Naive thymus-derived CD8-positive, alpha-beta T cell (primary cell): ENCODE measurements around the gene ARL2BP. TPM values are rescaled to one million over a fixed set of nuclear protein-coding genes. Genes with fewer than 3 reads are reported as not detected.
A peak's percentile ranks its signal among the peaks of the same experiment; 100 is the strongest.

Experiments used
- ATAC-seq, 2 donors: fragments of 150-1000 bp; cut with Tn5 transposase in 1 of 2; sonication (Bioruptor Pico), chemical (Tn5 transposase) in 1 of 2; 1 replicate in 1 of 2; 2 replicates in 1 of 2; pipeline ENCODE4 v1.10.0; 2021; ENCODE audit warnings: mild to moderate bottlenecking in 2 of 2, moderate library complexity in 2 of 2
- POLR2A ChIA-PET: fragments of 350-600 bp; sonication (Branson Sonifier 250); formaldehyde crosslinking; loops from one replicate; lab custom pipeline; 2021; ENCODE audit warnings: antibody characterized with exemption; lab: Charles Lee
- DNase-seq, 10 donors: peaks; one replicate each; pipeline versions ENCODE4 v3.0.0 to v3.0.0-alpha.2; 2020 to 2022
- H3K27ac Mint-ChIP-seq, 10 donors: one replicate each; pipeline ENCODE4 v1.8.0; 2020 to 2022; ENCODE audit warnings: mild to moderate bottlenecking in 10 of 10, mixed read lengths in 10 of 10, moderate library complexity in 4 of 10, inconsistent platforms in 1 of 10
- H3K27me3 Mint-ChIP-seq, 5 donors: one replicate each; pipeline ENCODE4 v1.8.0; 2021 to 2022; ENCODE audit warnings: mixed read lengths in 5 of 5
- H3K36me3 Mint-ChIP-seq, 3 donors: one replicate each; pipeline ENCODE4 v1.8.0; 2020 to 2022; ENCODE audit warnings: mixed read lengths in 3 of 3, mild to moderate bottlenecking in 2 of 3, inconsistent platforms in 1 of 3
- H3K4me1 Mint-ChIP-seq, 4 donors: one replicate each; pipeline ENCODE4 v1.8.0; 2021 to 2022; ENCODE audit warnings: mixed read lengths in 4 of 4
- H3K4me3 Mint-ChIP-seq, 10 donors: one replicate each; pipeline ENCODE4 v1.8.0; 2020 to 2022; ENCODE audit warnings: mild to moderate bottlenecking in 10 of 10, mixed read lengths in 10 of 10, moderate library complexity in 6 of 10, inconsistent platforms in 1 of 10
- H3K9me3 Mint-ChIP-seq, 9 donors: one replicate each; pipeline ENCODE4 v1.8.0; 2020 to 2022; ENCODE audit warnings: mixed read lengths in 9 of 9, mild to moderate bottlenecking in 3 of 9, inconsistent platforms in 1 of 9, moderate library complexity in 1 of 9
- polyA plus RNA-seq, 3 donors: library from polyadenylated mRNA; unstranded; fragments of 300-500 nt; fragmentation: Illumina TruSeq; gene quantifications; one replicate each; pipeline ENCODE4 v1.2.3, GENCODE V29; 2021
- total RNA-seq, 8 experiments: library from RNA in 2 of 8; stranded (reverse) in 2 of 8; gene quantifications; one replicate each; pipeline ENCODE4 v1.2.3 and lab custom pipeline; 2021 to 2026

The ARL2BP gene
- total and polyA plus RNA-seq, 5 experiments from 2014 or later = 58.0 to 154 (median 148) TPM

GRCh38 chr16:57299009-57299718 lies 54.1 kb downstream of the ARL2BP start:
- Mint-ChIP-seq H3K36me3 (no peaks in the 10 kb centered on the region), H3K9me3 (no peaks in the 10 kb centered on the region), H3K27ac (no peak overlapping the region), H3K4me1 (peaks cover 4 to 16% (median 13%) of the 10 kb centered on the region in 4 donors), H3K27me3 (no peaks in the 10 kb centered on the region), H3K4me3 (no peak overlapping the region)
- POLR2A ChIA-PET = interaction anchor here (0.6 to 4.3 kb wide), 10 partner anchors 15 to 238 kb away, joined by 3 to 43 read pairs (median 4); partner anchors contain the start of genes ARL2BP, CCDC102A and PLLP
- DNase-seq (peak in 1 of 10 donors; percentile 69), ATAC-seq (peak in 1 of 2 donors; percentile 1)

- H3K27ac Mint-ChIP-seq = no peak overlapping the region
- DNase-seq (peak; percentile 63 to 94 (median 88)), ATAC-seq (peak; percentile 58 to 64)
- no peak overlapping the region for H3K4me3 Mint-ChIP-seq
- POLR2A ChIA-PET = interaction anchor here (0.7 to 4.3 kb wide), 13 partner anchors 19 to 237 kb away, joined by 3 to 43 read pairs (median 5); partner anchors contain the start of genes ARL2BP, CCDC102A, CIAPIN1 and COQ9
- H3K4me1 Mint-ChIP-seq = peaks cover 4 to 18% (median 15%) of the 10 kb centered on the region in 4 donors
- H3K36me3 Mint-ChIP-seq = no peaks in the 10 kb centered on the region
- no peaks in the 10 kb centered on the region for H3K9me3 Mint-ChIP-seq
- H3K27me3 Mint-ChIP-seq = no peaks in the 10 kb centered on the region
These were observed 54.8 kb downstream of the ARL2BP start for GRCh38 chr16:57299719-57300386.

GRCh38 chr16:57300387-57301125 lies 55.5 kb downstream of the ARL2BP start:
- ATAC-seq = peak; percentile 86
- DNase-seq = peak; percentile 92 to 100 (median 99)
- Mint-ChIP-seq H3K9me3 (no peaks in the 10 kb centered on the region), H3K27me3 (no peaks in the 10 kb centered on the region), H3K27ac (no peak overlapping the region), H3K4me3 (no peak overlapping the region), H3K36me3 (no peaks in the 10 kb centered on the region), H3K4me1 (peaks cover 4 to 18% (median 15%) of the 10 kb centered on the region in 4 donors)
- POLR2A ChIA-PET = interaction anchor here (0.5 to 4.3 kb wide), 14 partner anchors 11 to 236 kb away, joined by 3 to 43 read pairs (median 4); partner anchors contain the start of genes ARL2BP, CCDC102A, CIAPIN1 and COQ9

- POLR2A ChIA-PET = interaction anchor here (0.5 to 4.3 kb wide), 10 partner anchors 11 to 161 kb away, joined by 3 to 43 read pairs (median 4); partner anchors contain the start of genes CIAPIN1, COQ9, POLR2C and PSME3IP1
- Mint-ChIP-seq H3K9me3 (no peaks in the 10 kb centered on the region), H3K27me3 (no peaks in the 10 kb centered on the region), H3K4me1 (peaks cover 4 to 18% (median 15%) of the 10 kb centered on the region in 4 donors), H3K27ac (peak overlapping the region in 2 of 10 donors; percentile 47 to 49), H3K36me3 (no peaks in the 10 kb centered on the region), H3K4me3 (peak overlapping the region in 2 of 10 donors; percentile 1 to 2)
- DNase-seq (no peak), ATAC-seq (no peak)
These were observed 56.2 kb downstream of the ARL2BP start for GRCh38 chr16:57301126-57301817.

Other genes with a start within 250 kb of the ARL2BP start
- gene CPNE2, start 152.7 kb upstream of the ARL2BP start, total RNA-seq = 10 to 100 TPM in 1 of 2 experiments, 1 to 10 TPM in 1; 9.6 to 10.3 TPM
- 10 to 100 TPM; 26.8 to 60.4 (median 30.4) TPM for gene CPNE2, start 152.7 kb upstream of the ARL2BP start, polyA plus RNA-seq
- gene PSME3IP1, start 59.2 kb upstream of the ARL2BP start, total RNA-seq = 100 to 1,000 TPM; 137 to 158 TPM
- 10 to 100 TPM; 66.0 to 81.4 (median 67.1) TPM for gene PSME3IP1, start 59.2 kb upstream of the ARL2BP start, polyA plus RNA-seq
- gene RSPRY1, start 58.9 kb upstream of the ARL2BP start, total RNA-seq = 10 to 100 TPM; 25.9 to 32.6 TPM
- gene RSPRY1, start 58.9 kb upstream of the ARL2BP start, polyA plus RNA-seq = 10 to 100 TPM; 28.4 to 34.6 (median 29.3) TPM
- gene PLLP, start 39.4 kb downstream of the ARL2BP start, total RNA-seq = 1 to 10 TPM; 3.5 to 4.2 TPM
- 1 to 10 TPM; 4.9 to 8.8 (median 6.3) TPM for gene PLLP, start 39.4 kb downstream of the ARL2BP start, polyA plus RNA-seq
- 1 to 10 TPM; 6.5 TPM for gene CCL22, start 113.5 kb downstream of the ARL2BP start, total RNA-seq
- not detected for gene CCL22, start 113.5 kb downstream of the ARL2BP start, polyA plus RNA-seq
- not detected for gene CX3CL1, start 127.2 kb downstream of the ARL2BP start, total RNA-seq
- not detected for gene CX3CL1, start 127.2 kb downstream of the ARL2BP start, polyA plus RNA-seq
- gene CCL17, start 159.5 kb downstream of the ARL2BP start, total RNA-seq = not detected
- not detected for gene CCL17, start 159.5 kb downstream of the ARL2BP start, polyA plus RNA-seq
- 10 to 100 TPM; 37.2 to 44.3 TPM for gene CIAPIN1, start 202.1 kb downstream of the ARL2BP start, total RNA-seq
- gene CIAPIN1, start 202.1 kb downstream of the ARL2BP start, polyA plus RNA-seq = 100 to 1,000 TPM in 2 of 3 donors, 10 to 100 TPM in 1; 81.1 to 143 (median 108) TPM
- 10 to 100 TPM; 35.8 to 38.3 TPM for gene COQ9, start 202.2 kb downstream of the ARL2BP start, total RNA-seq
- 10 to 100 TPM; 22.8 to 59.0 (median 29.7) TPM for gene COQ9, start 202.2 kb downstream of the ARL2BP start, polyA plus RNA-seq
- 100 to 1,000 TPM; 103 to 104 TPM for gene POLR2C, start 217.4 kb downstream of the ARL2BP start, total RNA-seq
- 10 to 100 TPM; 46.7 to 48.6 (median 47.4) TPM for gene POLR2C, start 217.4 kb downstream of the ARL2BP start, polyA plus RNA-seq
- gene DOK4, start 241.2 kb downstream of the ARL2BP start, total RNA-seq = 1 to 10 TPM; 3.9 to 4.8 TPM
- 1 to 10 TPM; 1.8 to 4.7 (median 3.1) TPM for gene DOK4, start 241.2 kb downstream of the ARL2BP start, polyA plus RNA-seq